ENCODE data around the gene AKAP8L.

DNA sequence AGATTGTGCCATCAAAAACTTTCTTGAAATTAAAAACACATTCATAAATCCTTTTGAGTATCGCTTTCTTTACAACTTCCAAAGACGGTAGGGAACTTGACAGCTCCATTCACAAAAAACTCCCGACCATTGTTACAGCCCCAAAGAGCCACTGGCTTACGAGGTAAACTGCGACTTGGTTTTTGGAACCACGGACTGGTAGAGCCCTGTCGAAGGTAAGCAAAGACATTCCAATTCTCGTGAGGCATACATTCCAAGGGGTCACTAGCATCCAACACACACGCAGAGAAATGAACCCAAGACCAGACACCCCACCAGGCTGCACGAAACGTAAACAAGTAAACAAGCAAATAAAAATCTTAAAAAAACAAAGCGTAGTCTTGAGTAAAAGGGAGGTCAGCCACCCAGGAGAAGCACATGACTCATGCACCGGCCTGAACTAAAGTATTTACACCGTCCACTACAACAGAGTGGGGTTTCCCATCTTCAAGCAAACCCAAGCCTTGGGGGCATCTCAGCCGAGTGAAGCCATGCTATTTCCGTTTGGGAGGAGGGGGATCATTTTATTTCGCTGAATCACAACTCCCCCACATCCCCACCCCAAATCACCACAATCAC, 87.9 kb downstream of the AKAP8L start:
- TF ChIP-seq POLR2AphosphoS5 (IDR thresholded peaks at IDR 0.05) (peak in 1 of 3 donors; percentile 5), CTCF (IDR thresholded peaks at IDR 0.05) (no peak), POLR2A (IDR thresholded peaks at IDR 0.05) (no peak)

Data from transverse colon (tissue), 4 donors.